Muscle of leg (tissue), 11 donors: Measurements from ENCODE around the gene TMEM63C. TPM values are rescaled to one million over a fixed set of nuclear protein-coding genes. Genes with fewer than 3 reads are reported as not detected.

ENCODE experiments used
- DNase-seq: peaks from one replicate; pipeline ENCODE4 v3.0.0; 2013
- H3K27ac ChIP-seq: one replicate; pipeline ENCODE4 v1.5.1; 2013; ENCODE audit warnings: mild to moderate bottlenecking, low read length, control low read depth
- H3K27me3 ChIP-seq: one replicate; pipeline ENCODE4 v1.6.1; 2013; ENCODE audit warnings: low read length; ENCODE audit not compliant: control insufficient read depth, insufficient read depth
- H3K36me3 ChIP-seq: one replicate; pipeline ENCODE4 v1.6.1; 2013; ENCODE audit warnings: low read length; ENCODE audit not compliant: control insufficient read depth, insufficient read depth
- H3K4me1 ChIP-seq: one replicate; pipeline ENCODE4 v1.6.1; 2013; ENCODE audit warnings: low read length; ENCODE audit not compliant: control insufficient read depth, insufficient read depth
- H3K4me3 ChIP-seq: one replicate; pipeline ENCODE4 v1.5.1; 2013; ENCODE audit warnings: low read length, control low read depth
- H3K9me3 ChIP-seq: replicated peaks from 2 replicates; pipeline ENCODE4 v1.6.1; 2013; ENCODE audit warnings: low read depth, low read length; ENCODE audit not compliant: control insufficient read depth
- WGBS: methylation state at CpG from one replicate; pipeline ENCODE4 v1.1.5; 2013; ENCODE audit warnings: missing lambda C conversion rate; ENCODE audit not compliant: insufficient coverage; 5-methylcytosine and 5-hydroxymethylcytosine counted together
- polyA plus RNA-seq, 8 donors: library from polyadenylated mRNA; unstranded; fragments of 120-200 nt; gene quantifications; one replicate each; pipeline versions ENCODE4 v1.2.1 to v1.2.3, GENCODE V29; 2013; ENCODE audit warnings: inconsistent platforms in 1 of 8, low replicate concordance in 1 of 8; ENCODE audit not compliant: insufficient read length in 8 of 8, insufficient read depth in 1 of 8
- total RNA-seq: library from RNA; stranded (reverse); fragments of 120-200 nt; gene quantifications from one replicate; pipeline ENCODE4 v1.2.4, GENCODE V29; 2013

Gene TMEM63C
- total and polyA plus RNA-seq, 9 donors, result 0.71 to 5.2 (median 2.3) TPM

GRCh38 chr14:77221241-77221871, 39.8 kb downstream of the TMEM63C start:
- no peak for DNase-seq
- Histone ChIP-seq H3K9me3 (no peaks in the 10 kb centered on the region), H3K27me3 (peaks cover 4% of the 10 kb centered on the region), H3K4me3 (no peak overlapping the region), H3K36me3 (no peaks in the 10 kb centered on the region), H3K27ac (no peak overlapping the region), H3K4me1 (no peaks in the 10 kb centered on the region)
- WGBS, result 68% methylated on average over 19 of the region's 23 CpGs

GRCh38 chr14:77222546-77223225, 41.1 kb downstream of the TMEM63C start:
- Histone ChIP-seq H3K36me3 (no peaks in the 10 kb centered on the region), H3K9me3 (no peaks in the 10 kb centered on the region), H3K4me1 (no peaks in the 10 kb centered on the region), H3K4me3 (no peak overlapping the region), H3K27me3 (peaks cover 2% of the 10 kb centered on the region), H3K27ac (no peak overlapping the region)
- no peak for DNase-seq
- WGBS, result 37% methylated on average over 9 of the region's 10 CpGs

GRCh38 chr14:77224212-77224611, 42.6 kb downstream of the TMEM63C start:
- peaks cover 2% of the 10 kb centered on the region for H3K27me3 ChIP-seq
- no peaks in the 10 kb centered on the region for H3K4me1 ChIP-seq
- no peaks in the 10 kb centered on the region for H3K36me3 ChIP-seq
- WGBS, result 17% methylated on average over 4 of the region's 4 CpGs
- no peak overlapping the region for H3K4me3 ChIP-seq
- H3K9me3 ChIP-seq, result no peaks in the 10 kb centered on the region
- H3K27ac ChIP-seq, result no peak overlapping the region
- no peak for DNase-seq

- Histone ChIP-seq H3K9me3 (no peaks in the 10 kb centered on the region), H3K27ac (no peak overlapping the region), H3K4me1 (no peaks in the 10 kb centered on the region), H3K36me3 (no peaks in the 10 kb centered on the region), H3K27me3 (peaks cover 2% of the 10 kb centered on the region), H3K4me3 (no peak overlapping the region)
- no peak for DNase-seq
- WGBS, result 90% methylated on average over 9 of the region's 12 CpGs
These were observed 43.7 kb downstream of the TMEM63C start for GRCh38 chr14:77225254-77225653.

GRCh38 chr14:77225892-77226557, 44.4 kb downstream of the TMEM63C start:
- DNase-seq, result no peak
- Histone ChIP-seq H3K36me3 (no peaks in the 10 kb centered on the region), H3K4me1 (no peaks in the 10 kb centered on the region), H3K9me3 (no peaks in the 10 kb centered on the region), H3K27ac (no peak overlapping the region), H3K27me3 (peaks cover 2% of the 10 kb centered on the region), H3K4me3 (no peak overlapping the region)
- WGBS, result 75% methylated on average over 14 of the region's 14 CpGs

- peaks cover 2% of the 10 kb centered on the region for H3K27me3 ChIP-seq
- no peak overlapping the region for H3K27ac ChIP-seq
- WGBS, result 29% methylated on average over 2 of the region's 6 CpGs
- no peaks in the 10 kb centered on the region for H3K36me3 ChIP-seq
- DNase-seq, result no peak
- H3K9me3 ChIP-seq, result no peaks in the 10 kb centered on the region
- H3K4me1 ChIP-seq, result no peaks in the 10 kb centered on the region
- no peak overlapping the region for H3K4me3 ChIP-seq
These were observed 46.5 kb downstream of the TMEM63C start for GRCh38 chr14:77228056-77228455.

- no peak for DNase-seq
- 67% methylated on average over 1 of the region's 2 CpGs for WGBS
- H3K27me3 ChIP-seq, result no peaks in the 10 kb centered on the region
These were observed 49.3 kb downstream of the TMEM63C start for GRCh38 chr14:77230914-77231313.

GRCh38 chr14:77231721-77232120, 50.1 kb downstream of the TMEM63C start:
- Histone ChIP-seq H3K36me3 (no peaks in the 10 kb centered on the region), H3K4me3 (no peak overlapping the region), H3K9me3 (no peaks in the 10 kb centered on the region), H3K4me1 (no peaks in the 10 kb centered on the region), H3K27ac (no peak overlapping the region), H3K27me3 (no peaks in the 10 kb centered on the region)
- WGBS, result no CpG with 5 or more reads among the region's 3 CpGs
- no peak for DNase-seq

More at GRCh38 chr14:77230914-77231313, 49.3 kb downstream of the TMEM63C start:
- Histone ChIP-seq H3K36me3 (no peaks in the 10 kb centered on the region), H3K4me1 (no peaks in the 10 kb centered on the region), H3K9me3 (no peaks in the 10 kb centered on the region), H3K27ac (no peak overlapping the region), H3K4me3 (no peak overlapping the region)

- Histone ChIP-seq H3K4me1 (no peaks in the 10 kb centered on the region), H3K9me3 (no peaks in the 10 kb centered on the region), H3K36me3 (no peaks in the 10 kb centered on the region), H3K27ac (no peak overlapping the region), H3K4me3 (no peak overlapping the region), H3K27me3 (peaks cover 2% of the 10 kb centered on the region)
- no peak for DNase-seq
- WGBS, result 74% methylated on average over 7 of the region's 7 CpGs
These were observed 55.2 kb downstream of the TMEM63C start for GRCh38 chr14:77236814-77237213.

GRCh38 chr14:77238356-77238755, 56.8 kb downstream of the TMEM63C start:
- WGBS, result 73% methylated on average over 3 of the region's 3 CpGs

More at GRCh38 chr14:77238356-77238755, 56.8 kb downstream of the TMEM63C start:
- Histone ChIP-seq H3K27ac (no peak overlapping the region), H3K4me3 (no peak overlapping the region), H3K9me3 (no peaks in the 10 kb centered on the region), H3K36me3 (no peaks in the 10 kb centered on the region), H3K4me1 (no peaks in the 10 kb centered on the region), H3K27me3 (peaks cover 2% of the 10 kb centered on the region)
- no peak for DNase-seq
